Suppressor macrophage (primary cell): ENCODE data around the gene RTRAF.
A peak's percentile ranks its signal among the peaks of the same experiment; 100 is the strongest.

Experiments used
- DNase-seq, 4 experiments: peaks; one replicate each; pipeline ENCODE4 v3.0.0-alpha.2; 2020 to 2022
- total RNA-seq, 17 experiments: gene quantifications; one replicate each; lab custom pipeline; 2026; ENCODE audit warnings: mixed read lengths in 6 of 17, inconsistent platforms in 3 of 17; lab: John Stamatoyannopoulos, UW

The RTRAF gene
- 34.1 to 81.6 (median 58.5) reads per million in 17 experiments for total RNA-seq

DNA sequence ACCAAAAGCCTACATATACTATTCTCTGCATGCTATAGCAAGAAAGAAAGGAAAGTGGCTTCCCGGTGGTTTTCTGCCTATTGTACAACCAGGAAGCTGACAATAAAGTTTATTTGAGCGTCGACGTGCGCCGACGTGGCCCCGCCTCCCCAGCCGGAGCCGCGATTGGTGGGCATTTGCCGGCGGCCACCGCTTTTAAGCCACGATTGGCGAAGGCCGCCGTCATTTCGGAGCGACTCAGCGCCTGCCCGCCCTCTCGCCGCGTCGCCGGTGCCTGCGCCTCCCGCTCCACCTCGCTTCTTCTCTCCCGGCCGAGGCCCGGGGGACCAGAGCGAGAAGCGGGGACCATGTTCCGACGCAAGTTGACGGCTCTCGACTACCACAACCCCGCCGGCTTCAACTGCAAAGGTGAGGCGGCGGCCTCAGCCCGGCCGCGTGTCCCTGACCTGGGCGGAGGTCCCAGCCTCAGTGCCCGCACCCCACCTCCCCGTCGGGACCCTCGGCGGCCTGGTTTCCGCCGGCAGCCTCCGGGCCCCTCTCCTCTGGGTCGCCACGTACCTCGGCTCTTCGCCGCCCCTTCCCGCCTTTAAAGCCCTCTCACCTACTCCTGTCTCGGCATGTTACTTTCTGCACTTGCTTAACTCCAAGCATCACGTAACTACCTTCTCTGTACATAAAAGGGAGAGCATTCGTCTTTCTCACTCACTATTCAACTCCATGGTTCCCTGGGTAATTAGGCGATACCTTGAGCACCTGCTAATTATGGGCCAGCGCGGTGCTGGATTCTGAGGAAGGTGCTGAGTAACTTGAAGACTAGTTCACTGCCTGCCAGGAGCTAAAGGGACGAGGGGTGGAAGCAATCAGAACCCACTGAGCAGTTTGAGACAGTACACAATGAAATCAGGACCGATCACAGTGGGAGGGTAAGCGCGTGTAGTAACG is at the start of gene RTRAF:
Gene RTRAF (plus strand): TSS at position 254 of the 942 bp plus-strand sequence. CDS start 94 bp downstream, at position 348.
- peak; percentile 94 to 98 (median 97) for DNase-seq

DNA sequence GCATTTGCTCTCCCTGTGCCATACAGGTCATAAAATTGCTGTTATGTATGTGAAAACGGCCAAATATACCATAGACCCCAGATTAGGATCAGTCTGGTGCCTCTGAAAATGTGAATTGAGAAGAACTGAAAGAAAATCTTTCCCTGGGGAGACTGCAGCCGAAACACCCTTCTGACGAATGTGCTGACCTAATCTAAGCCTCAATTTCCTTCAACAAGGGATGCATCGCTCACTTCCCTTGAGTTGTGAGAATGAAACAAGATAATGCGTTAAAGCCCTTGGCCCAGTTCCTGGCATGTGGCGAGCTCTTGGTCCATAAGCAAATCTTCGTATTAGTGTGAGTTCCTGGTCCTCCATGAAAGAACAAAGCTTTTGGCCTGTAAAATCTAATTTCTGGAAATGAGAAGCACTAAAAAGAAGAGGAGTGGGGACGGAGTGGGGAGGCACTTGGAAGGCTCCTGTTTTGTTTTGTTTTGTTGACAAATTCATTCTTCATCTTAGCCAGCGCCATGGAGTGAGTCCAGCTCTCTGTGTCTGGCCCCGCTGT is 49.5 kb upstream of the RTRAF start:
- DNase-seq = no peak

DNA sequence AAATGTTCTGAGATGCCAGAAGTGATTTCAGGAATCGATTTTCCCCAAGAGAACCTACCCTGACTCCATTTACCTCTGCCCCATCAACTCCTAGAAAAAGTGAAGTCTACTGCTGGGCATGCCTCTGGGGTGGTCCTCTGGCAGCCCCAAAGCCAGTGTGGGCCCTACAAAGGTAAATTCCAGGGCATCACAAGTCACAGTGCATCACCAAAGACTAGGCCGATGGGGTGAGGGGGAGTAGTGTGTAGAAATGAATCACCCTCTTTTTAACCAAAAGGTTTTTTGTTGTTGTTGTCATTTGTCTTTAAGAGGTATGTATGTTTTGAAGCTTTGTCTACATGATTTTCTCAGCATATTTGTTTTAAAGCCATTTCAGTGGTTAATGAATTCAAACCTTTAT is 46.4 kb upstream of the RTRAF start:
- DNase-seq = no peak

DNA sequence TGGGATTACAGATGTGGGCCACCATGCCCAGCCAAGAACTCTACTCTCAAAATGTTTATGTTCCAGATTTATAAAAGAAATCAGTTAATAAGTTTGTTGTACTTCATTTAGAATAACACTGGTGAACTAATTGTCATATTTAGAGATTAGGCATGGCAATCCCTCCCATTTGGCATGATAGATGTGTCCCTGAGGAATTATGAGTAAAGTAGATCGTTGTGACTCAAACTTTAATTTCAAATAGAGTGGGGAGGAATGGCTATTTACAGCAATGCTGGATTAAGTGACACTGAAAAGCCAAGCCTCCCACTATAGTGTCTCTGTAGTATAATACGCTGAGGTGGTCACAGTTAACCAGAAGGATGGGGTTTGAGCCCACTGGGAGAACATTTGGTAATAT is 39.3 kb upstream of the RTRAF start:
- DNase-seq = no peak

DNA sequence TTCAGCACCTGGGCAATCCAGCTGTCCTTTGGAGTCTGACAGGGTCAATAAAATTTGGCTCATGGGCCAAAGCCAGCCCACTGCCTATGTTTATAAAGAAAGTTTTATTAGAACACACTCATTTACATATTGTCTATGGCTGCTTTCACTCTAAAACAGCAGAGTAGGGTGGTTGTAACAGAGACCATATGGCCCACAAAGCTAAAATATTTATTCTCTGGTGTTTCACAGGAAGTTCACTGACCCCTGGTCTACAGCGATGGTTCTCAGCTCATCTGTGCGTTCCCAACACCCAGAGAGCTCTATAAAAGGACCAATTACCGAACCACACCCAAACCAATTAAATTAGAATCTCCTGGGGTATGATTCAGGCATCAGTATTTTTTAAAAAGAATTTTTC is 37.7 kb upstream of the RTRAF start:
- DNase-seq = no peak

DNA sequence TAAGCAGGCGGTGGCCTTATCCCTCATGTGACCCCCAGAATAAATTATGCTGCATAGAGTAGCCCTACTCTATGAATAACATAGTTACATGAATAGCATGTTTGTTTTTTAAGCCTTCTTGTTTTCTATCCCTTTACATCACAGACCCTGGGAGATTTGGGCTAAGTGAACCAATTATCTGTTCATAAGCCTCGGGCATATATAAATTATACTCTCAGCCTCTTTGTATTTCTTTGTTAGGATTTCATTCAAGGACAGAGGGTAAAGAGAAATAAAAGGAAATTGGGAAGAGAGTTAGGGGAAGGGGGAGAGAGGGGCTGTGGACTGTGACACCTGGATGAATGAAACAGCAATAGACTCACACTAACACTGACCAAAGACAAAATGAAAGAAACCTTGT is 35.3 kb upstream of the RTRAF start:
- no peak for DNase-seq

DNA sequence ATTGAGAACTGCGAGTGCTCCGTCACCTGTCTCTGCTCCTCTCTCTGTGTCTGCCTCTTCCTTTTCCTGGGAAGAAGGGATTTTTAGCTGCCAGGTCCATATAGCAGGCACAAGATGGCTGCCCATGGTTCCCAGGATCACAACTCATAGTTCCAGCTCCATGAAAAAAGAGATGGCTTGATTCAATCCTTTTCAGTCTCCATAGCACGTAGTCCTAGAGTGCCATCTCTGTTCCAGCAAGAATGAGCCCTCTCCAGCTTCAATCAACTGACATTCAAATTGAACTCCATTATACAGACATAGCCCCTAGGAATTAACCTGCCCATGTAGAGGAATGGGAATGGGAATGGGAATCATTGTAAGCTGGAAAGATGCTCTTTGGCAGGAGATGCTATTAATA is 34.7 kb upstream of the RTRAF start:
- DNase-seq = no peak

DNA sequence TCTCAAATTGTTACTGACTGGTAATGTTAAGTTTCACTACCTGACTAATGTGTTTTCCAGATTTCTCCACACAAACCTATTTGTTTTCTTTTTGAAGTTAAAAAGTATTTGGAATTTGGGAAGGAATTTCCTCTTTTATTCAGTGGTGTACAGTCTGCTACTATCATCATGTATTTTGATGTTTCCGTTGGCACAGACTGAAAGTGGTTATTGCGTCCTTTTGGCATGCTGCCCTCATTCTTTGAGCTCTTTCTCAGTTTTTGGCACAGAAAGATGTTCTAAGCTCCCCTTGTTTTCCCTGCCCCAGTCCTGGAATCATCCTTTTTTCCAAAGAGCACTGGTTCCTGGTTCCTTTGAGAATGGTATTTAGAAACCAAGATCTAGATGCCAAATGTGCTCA is 31.4 kb upstream of the RTRAF start:
- no peak for DNase-seq

DNA sequence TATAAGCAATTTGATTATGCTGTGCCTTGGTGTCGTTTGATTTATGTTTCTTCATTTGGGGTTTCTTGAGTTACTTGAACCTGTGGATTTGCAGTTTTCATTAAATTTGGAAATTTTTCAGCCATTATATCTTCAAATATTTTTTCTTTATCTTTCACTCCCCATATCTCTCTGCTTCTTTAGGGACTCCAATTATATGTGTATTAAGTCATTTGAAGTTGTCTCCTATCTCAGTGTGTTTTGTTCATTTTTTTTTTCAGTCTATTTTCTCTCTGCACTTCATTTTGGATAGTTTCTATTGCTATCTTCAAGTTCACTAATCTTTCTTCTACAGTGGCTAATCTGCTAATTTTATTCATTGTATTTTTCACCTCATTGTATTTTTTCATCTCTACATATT is 29.4 kb upstream of the RTRAF start:
- DNase-seq = no peak

DNA sequence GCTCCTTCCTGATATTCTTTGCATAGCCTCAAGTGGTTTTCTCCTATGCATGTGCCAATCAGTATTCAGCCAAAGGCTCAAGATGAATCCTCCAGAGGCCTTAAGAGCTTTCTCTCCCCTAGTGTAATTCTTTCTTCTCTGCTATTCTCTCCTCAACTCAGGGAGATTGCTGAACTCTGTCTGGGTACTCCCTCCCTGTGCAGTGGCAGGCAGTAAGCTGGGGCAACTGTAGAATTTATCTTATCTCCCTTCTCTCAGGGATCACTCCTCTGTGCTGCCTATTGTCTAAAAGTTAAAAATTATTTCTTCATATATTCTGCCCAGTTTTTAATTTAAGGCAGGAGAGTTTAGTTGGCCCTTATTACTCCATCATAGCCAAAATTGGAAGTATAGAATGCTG is 28.5 kb upstream of the RTRAF start:
- DNase-seq = no peak

DNA sequence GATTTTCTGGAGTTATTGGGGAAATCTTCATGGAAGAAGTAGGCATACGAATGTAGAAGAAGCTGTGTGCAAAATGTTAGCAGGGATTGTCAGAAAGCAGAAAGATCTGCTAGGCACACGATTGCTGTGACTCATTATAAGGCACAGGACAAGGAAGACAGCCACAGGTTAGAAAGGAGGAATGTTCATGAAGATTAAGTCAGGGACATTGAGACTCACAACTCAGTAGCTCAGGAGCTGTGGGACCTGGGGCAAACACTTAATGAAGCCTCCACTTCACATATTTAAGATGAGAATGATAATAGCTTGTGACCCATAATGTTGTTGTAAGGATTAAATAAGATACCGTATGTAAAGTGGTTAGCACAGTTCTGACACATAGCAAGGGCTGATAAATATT is 26.6 kb upstream of the RTRAF start:
- no peak for DNase-seq

DNA sequence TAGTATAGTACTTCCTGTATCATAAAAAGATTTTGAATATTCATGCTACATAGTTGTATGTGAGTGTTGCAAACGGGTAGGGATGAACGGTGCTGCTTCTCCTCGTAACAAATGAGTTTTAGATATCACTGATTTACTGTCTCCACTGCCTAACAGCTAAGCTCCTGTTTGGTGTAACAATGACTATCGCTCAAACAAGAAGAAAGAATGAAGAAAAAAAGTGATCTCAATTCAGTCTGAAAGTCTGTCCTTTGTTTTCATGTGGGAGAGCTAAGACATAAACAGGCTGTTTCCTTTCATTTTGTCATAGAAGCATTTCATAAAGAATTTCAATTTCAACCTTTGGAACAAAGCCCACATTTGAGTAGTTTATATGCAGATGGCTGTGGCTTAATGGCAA is 26.1 kb upstream of the RTRAF start:
- no peak for DNase-seq

DNA sequence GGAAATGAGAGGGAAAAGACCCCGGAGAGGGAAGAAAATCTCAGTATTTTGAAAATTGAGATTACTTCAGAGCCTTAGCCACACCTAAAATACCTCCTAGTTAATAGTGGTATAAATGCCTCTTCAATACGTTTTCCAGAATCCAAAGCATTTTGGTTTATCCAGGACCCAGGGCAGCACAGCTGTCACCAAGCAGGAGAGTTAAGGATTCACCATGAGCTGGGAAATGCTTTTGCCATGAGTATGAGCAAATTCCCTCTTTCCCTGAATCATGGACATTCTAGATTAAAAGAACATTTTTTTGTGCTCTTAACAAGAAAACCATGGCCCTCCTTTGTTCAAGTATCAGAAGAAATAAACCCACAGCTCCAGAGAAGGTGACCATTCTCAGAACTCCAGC is 21.8 kb upstream of the RTRAF start:
- no peak for DNase-seq

DNA sequence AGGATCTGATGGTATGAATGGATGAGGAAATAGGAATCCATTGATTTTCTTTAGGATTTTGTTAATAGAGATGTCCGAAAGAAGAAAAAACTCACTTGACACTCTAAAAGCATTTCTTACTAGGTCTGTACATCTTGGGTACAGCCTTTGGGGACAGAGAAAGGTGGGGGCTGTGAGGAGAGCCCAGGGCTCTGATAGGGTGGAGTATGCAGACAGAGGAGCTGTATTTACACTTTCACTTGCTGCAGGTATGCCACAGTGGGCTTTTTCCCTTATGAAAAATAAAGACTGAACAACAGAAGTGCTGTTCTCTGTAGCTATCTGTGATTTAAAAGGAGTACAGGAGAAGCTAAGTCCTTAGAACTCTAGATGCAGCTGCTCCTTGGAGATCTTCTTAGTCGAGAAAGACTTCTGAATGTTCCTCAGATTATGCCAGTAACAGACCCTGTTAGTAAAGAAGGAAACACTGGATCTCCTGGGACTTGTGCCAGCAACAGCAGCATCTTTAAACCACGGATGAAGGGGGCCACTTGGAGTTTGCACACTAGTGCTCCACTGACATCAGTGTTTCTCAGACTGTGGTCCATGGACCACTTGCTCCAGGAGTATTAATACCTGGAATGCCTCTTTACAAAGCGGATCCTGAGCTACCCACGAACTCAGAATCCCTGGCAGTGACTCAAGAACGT is 19.4 kb upstream of the RTRAF start:
- DNase-seq = no peak

DNA sequence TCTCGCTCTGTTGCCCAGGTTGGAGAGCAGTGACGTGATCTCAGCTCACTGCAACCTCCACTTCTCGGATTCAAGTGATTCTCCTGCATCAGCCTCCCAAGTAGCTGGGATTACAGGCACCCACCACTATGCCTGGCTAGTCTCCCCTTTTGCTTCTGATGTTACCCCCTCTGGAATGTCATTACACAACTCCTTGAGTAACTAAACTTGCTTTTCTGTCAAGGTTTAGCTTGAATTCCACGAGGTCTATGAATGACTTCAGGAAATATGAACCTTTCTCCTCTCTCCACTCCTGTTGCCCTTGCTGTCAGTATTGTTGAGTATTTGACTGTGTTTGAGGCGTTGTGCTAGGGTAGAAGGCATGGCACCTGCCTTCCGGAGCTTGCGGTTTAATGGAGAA is 16.8 kb upstream of the RTRAF start:
- DNase-seq = no peak

DNA sequence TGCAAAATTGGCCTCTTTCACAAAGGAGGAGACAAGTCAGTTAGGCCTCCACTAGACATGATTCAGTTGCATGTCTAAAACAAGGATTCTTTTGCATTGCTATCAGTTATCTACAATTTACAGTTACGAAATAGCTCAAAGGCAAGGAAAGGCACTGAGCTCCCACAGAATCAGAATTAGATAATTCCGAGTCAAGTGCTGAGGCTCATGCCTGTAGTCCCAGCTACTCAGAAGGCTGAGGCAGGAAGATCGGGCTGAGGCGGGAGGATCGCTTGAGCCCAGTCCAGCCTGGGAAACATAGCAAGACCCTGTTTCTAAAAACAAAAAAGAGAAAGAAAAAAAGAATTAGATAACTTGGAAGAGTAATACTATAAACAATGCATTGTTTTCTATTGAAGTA is 12.3 kb upstream of the RTRAF start:
- no peak for DNase-seq

DNA sequence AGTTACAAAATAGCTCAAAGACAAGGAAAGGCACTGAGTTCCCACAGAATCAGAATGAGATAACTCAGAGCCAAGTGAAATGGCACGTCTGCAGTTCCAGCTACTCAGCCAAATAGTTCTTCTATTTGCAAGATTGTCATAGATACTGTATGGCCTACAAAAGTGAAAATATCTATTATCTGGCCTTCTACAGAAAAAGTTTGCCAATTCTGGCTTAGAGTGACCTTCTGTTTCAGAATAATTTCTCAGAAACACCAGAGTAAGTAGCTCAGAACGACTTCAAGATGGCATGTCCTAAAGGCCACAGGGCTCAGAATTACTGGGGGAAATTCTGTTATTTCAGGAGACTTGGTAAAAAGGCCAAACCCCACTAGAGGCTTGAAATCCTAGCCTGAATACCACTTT is 10.7 kb upstream of the RTRAF start:
- DNase-seq = no peak

DNA sequence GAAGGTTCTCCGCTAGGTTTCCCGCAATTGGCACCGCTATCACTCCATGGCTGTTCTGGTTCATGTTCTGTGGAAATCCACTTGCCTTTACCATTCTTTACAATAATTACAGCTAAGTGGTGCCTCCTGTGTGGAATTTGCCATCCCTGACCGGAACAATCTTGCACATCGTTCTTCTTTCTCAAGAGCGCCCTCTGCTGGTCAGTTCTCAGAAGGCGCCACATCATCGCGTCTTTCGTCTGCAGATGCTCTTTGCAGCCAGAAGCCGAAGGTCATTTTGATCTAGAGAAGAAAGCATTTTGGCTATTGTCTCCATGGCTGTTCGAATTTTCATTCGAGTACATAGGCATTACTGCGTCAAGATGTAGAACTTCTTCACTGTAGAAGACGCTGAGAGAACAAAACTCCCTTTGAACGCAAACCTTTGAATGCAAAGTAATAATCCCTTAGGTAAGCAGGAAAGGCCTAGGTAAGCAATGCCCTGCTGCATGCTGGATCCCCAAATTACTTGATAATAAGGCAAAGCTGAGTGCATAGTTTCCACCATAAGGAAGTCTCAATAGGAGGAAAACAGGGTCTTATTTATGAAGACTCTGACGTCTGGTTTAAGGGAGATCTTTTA is 10.1 kb upstream of the RTRAF start:
- peak; percentile 84 to 94 (median 89) for DNase-seq

DNA sequence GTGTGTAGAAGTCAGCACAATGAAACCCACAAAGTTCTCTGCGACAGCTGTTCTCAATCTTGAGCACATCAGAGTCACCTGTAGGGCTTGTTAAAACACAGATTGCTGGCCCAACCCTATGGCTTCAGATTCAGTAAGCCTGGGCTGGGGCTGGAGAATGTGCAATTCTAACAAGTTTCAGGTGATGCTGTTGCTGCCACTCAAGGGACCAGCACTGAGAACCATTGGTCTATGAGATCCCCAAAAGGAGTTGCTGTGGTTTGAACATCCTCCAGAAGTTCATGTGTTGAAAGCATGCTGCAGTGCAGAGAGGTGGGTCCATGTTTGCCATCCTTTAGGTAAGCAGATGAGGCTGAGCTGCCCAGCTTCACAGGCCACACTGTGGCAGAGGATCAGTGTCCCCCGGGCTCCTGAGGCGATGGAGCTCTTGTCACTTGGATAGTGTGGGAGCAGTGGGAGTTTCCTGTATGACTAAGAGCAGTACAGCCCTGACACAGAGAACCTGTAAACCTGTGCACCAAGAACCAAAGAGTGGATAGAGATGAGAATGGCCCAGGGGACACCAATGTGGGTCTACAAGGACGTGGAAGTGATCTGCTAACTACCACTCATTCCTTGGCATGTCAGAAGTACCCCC is 8.0 kb upstream of the RTRAF start:
- no peak for DNase-seq

DNA sequence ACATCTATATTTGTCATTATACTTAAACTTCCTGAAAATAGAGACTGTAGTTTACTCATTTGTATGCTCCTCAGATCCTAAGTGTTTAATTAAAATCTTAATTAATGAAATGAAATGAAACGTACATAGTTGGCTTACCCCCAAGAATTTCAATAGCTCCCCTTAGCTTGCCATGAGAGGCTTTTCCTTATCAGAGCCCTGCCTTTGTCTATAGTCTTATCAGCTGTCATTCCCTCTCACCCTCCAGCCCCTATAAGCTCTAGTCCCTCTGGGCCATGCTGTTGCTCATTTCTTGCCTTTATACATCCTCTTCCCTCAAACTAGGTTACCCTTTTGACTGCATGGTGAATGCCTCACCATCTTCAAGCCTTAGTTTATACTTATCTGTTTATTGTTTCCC is 1.1 kb upstream of the RTRAF start:
- no peak for DNase-seq

DNA sequence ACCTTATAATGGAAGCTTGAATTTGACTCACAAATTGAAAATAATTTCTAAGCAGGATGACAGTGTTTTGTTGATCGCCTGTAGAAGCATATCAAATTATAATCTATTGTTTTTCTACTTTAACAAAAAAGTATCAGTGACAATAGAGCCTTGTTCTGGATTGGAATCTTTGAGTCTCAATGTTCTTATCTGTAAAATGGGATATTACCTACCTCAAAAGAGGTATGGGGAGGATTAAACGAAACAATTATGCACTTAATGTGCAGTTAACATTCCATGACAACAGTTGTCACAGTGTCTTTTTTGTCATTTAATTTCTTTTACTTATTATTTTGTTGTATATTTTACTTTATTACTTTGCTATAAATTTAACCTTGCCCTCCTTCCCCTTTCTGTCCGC is 1.1 kb downstream of the RTRAF start:
- DNase-seq = no peak

DNA sequence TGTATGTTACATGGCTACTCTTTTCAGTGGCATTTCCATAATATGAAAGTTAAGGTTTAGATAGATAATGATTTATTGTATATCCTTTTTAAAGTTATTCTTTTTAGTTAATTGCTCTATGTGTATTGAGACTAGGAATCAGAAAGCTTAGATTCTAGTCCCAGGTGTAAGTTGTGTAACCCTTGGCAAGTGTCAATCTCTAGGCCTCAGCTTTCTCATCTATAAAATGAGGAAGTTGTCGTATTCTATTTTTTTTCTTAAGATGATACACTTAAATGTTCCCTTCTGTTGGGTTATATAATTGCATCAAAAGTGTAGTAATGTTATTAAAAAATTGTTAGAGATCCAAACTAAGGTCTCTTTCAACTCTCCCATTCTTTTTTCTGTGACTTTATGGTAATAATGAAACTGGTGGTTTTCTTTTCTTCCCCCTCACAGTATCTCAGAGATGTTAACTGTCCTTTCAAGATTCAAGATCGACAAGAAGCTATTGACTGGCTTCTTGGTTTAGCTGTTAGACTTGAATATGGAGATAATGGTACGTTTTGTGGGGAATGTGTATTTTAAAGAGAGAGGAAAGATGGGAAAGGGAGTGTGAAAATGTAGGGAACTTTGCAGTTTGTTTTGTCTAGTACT is 4.1 kb downstream of the RTRAF start:
- peak in 1 of 4 experiments; percentile 43 for DNase-seq
